HepG2 (cell line): ENCODE results near the gene NGLY1. TPM values are rescaled to one million over a fixed set of nuclear protein-coding genes. Genes with fewer than 3 reads are reported as not detected.

ENCODE experiments used
- FOXP1 ChIP-seq, 2 experiments: fragments of 450-650 bp in 1 of 2; IDR thresholded peaks; 2 replicates each; pipeline ENCODE4 v1.6.1; 2017 to 2018; ENCODE audit warnings: antibody characterized with exemption in 1 of 2
- GRHL1 ChIP-seq: sonication (generic); formaldehyde crosslinking; conservative IDR thresholded peaks from 2 replicates; pipeline ENCODE4 v1.8.0; 2022; ENCODE audit warnings: missing genetic modification reagents
- MAF1 ChIP-seq: sonication (generic); formaldehyde crosslinking; IDR thresholded peaks from 2 replicates; pipeline ENCODE4 v1.5.0; 2020; ENCODE audit warnings: missing genetic modification reagents, borderline replicate concordance
- MTA1 ChIP-seq: sonication (generic); formaldehyde crosslinking; IDR thresholded peaks from 2 replicates; pipeline ENCODE4 v1.4.0; 2020; ENCODE audit warnings: missing genetic modification reagents, mild to moderate bottlenecking, borderline replicate concordance
- MYC ChIP-seq: sonication (generic); formaldehyde crosslinking; IDR thresholded peaks from 2 replicates; pipeline ENCODE4 v1.9.0; 2021; ENCODE audit warnings: missing genetic modification reagents, borderline replicate concordance
- NFKBIZ ChIP-seq: IDR thresholded peaks from 2 replicates; pipeline ENCODE4 v1.6.1; 2018; ENCODE audit warnings: missing genetic modification reagents, missing compliant biosample characterization
- NPAS2 ChIP-seq: sonication (generic); formaldehyde crosslinking; IDR thresholded peaks from 2 replicates; pipeline ENCODE4 v1.8.0; 2022; ENCODE audit warnings: mild to moderate bottlenecking, missing genetic modification reagents, borderline replicate concordance
- POGZ ChIP-seq: sonication (generic); formaldehyde crosslinking; IDR thresholded peaks from 2 replicates; pipeline ENCODE4 v1.4.0; 2020; ENCODE audit warnings: mild to moderate bottlenecking, missing genetic modification reagents
- XBP1 ChIP-seq: sonication (generic); formaldehyde crosslinking; IDR thresholded peaks from 2 replicates; pipeline ENCODE4 v1.5.0; 2020; ENCODE audit warnings: missing genetic modification reagents
- ZFYVE20 ChIP-seq: sonication (generic); formaldehyde crosslinking; IDR thresholded peaks from 2 replicates; pipeline ENCODE4 v1.8.0; 2023; ENCODE audit warnings: low read depth, mild to moderate bottlenecking, moderate library complexity, missing genetic modification reagents, borderline replicate concordance
- ZNF598 ChIP-seq: sonication (generic); formaldehyde crosslinking; IDR thresholded peaks from 2 replicates; pipeline ENCODE4 v1.5.1; 2020; ENCODE audit warnings: mild to moderate bottlenecking, missing genetic modification reagents, borderline replicate concordance
- ZNF816 ChIP-seq: sonication (generic); formaldehyde crosslinking; IDR thresholded peaks from 2 replicates; pipeline ENCODE4 v1.8.0; 2022; ENCODE audit warnings: missing genetic modification reagents, mild to moderate bottlenecking, borderline replicate concordance
- ZXDC ChIP-seq: sonication (generic); formaldehyde crosslinking; IDR thresholded peaks from 2 replicates; pipeline ENCODE4 v1.5.0; 2020; ENCODE audit warnings: mild to moderate bottlenecking, missing genetic modification reagents
- polyA plus RNA-seq, 8 experiments: library from polyadenylated mRNA; depleted of rRNA in 3 of 8; stranded (reverse) in 7 of 8; unstranded in 1 of 8; fragments of >200 nt; fragmentation: Illumina TruSeq in 4 of 8; extraction: Trizol in 4 of 8; gene quantifications; 2 replicates each; pipeline versions ENCODE4 v1.2.1 to v1.2.3, GENCODE V29; 2011 to 2016; ENCODE audit warnings: low read depth in 4 of 8, missing spikeins in 1 of 8, mixed read lengths in 1 of 8; ENCODE audit not compliant: insufficient read depth in 1 of 8
- total RNA-seq, 5 experiments: library from RNA; depleted of rRNA; stranded (reverse); fragments of >200 nt; fragmentation: Illumina TruSeq; extraction: Trizol; gene quantifications; 2 replicates each; pipeline ENCODE4 v1.2.3, GENCODE V29; 2016; ENCODE audit warnings: low read depth in 1 of 5
- TF ChIP-seq, protein P1 (sequence below): sonication (generic); formaldehyde crosslinking; IDR thresholded peaks from 2 replicates; pipeline ENCODE4 v1.4.0; 2020; ENCODE audit warnings: mild to moderate bottlenecking, missing genetic modification reagents
- TF ChIP-seq, protein P2 (sequence below): sonication (generic); formaldehyde crosslinking; IDR thresholded peaks from 2 replicates; pipeline ENCODE4 v1.9.0; 2022; ENCODE audit warnings: low read depth, missing genetic modification reagents
- TF ChIP-seq, protein P3 (sequence below): sonication (generic); formaldehyde crosslinking; IDR thresholded peaks from 2 replicates; pipeline ENCODE4 v1.8.0; 2022; ENCODE audit warnings: mild to moderate bottlenecking, missing genetic modification reagents, moderate library complexity

NGLY1 gene
- total and polyA plus RNA-seq, 2 of the 13 experiments (the other 11 are each of a cell fraction or from before 2014, with no cell fraction given) = 28.2 to 44.5 TPM

DNA sequence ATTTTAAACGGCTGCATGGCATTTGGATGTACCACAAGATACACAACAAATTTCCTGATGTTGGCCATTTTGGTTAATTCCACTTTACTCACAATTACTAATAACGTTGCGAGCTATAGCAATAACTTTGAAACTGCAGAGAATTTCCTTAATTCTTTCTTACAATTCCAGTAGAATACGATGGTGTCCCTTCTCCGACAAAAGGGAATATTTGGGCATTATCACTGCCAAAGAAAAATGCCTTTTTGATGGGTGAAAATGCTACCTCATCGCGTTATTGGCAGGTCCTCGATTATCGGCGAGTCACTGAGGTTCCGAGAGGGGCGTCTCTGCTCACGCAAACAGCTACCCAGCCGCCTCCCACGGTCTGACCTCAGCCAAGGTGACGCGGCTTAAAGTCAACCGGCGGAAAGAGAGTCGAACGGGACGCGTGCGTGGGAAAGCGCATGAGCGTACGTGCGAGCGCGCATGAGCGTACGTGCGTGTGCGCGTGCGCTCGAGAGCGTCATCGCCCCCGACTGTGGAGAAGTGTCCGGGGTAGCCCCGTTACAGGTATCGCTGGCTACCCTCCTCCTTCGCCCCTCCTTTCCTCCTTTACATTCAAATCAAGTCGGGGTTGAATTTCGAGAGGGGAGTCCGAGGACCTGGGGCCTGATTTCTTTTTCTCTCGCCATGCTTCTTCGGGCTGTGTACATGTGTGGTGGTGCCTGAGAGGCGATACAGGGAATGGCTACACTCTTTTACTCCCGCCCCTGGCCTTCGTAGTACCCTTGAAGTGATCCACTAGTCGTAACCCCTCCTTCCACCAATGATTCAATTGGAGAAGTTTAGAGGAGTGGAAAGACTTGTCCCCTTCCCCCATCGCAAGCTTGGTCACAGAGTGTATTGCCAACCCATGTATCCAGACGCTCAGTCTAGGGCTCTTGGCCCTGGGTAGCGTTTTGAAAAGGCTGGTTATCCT lies 6.6 kb upstream of the NGLY1 start, which contains the start of gene OXSM (continued):
- no peak for TF ChIP-seq GRHL1
- peak; percentile 98 for TF ChIP-seq POGZ
- peak; percentile 94 for TF ChIP-seq MYC
- TF ChIP-seq, protein P1, sequence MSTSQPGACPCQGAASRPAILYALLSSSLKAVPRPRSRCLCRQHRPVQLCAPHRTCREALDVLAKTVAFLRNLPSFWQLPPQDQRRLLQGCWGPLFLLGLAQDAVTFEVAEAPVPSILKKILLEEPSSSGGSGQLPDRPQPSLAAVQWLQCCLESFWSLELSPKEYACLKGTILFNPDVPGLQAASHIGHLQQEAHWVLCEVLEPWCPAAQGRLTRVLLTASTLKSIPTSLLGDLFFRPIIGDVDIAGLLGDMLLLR (CRISPR knock-in tag) = peak; percentile 81
- TF ChIP-seq NFKBIZ = peak; percentile 74
- TF ChIP-seq ZNF816 = peak; percentile 86; the same call in 1 of the 2 replicates
- no peak for TF ChIP-seq NPAS2 (CRISPR knock-in tag)
- TF ChIP-seq, protein P2, sequence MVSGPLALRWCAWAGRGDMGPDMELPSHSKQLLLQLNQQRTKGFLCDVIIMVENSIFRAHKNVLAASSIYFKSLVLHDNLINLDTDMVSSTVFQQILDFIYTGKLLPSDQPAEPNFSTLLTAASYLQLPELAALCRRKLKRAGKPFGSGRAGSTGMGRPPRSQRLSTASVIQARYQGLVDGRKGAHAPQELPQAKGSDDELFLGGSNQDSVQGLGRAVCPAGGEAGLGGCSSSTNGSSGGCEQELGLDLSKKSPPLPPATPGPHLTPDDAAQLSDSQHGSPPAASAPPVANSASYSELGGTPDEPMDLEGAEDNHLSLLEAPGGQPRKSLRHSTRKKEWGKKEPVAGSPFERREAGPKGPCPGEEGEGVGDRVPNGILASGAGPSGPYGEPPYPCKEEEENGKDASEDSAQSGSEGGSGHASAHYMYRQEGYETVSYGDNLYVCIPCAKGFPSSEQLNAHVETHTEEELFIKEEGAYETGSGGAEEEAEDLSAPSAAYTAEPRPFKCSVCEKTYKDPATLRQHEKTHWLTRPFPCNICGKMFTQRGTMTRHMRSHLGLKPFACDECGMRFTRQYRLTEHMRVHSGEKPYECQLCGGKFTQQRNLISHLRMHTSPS (CRISPR knock-in tag) = peak; percentile 27; the same call in 1 of the 2 replicates
- peak; percentile 42; the same call in 1 of the 2 replicates for TF ChIP-seq ZNF598 (CRISPR knock-in tag)
- peak; percentile 96 for TF ChIP-seq ZXDC
- TF ChIP-seq, protein P3, sequence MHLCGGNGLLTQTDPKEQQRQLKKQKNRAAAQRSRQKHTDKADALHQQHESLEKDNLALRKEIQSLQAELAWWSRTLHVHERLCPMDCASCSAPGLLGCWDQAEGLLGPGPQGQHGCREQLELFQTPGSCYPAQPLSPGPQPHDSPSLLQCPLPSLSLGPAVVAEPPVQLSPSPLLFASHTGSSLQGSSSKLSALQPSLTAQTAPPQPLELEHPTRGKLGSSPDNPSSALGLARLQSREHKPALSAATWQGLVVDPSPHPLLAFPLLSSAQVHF (CRISPR knock-in tag) = peak; percentile 84
- TF ChIP-seq FOXP1 (IDR thresholded peaks at IDR 0.05) = no peak
- 0 out of 2 replicates have a peak, but pooled peaks have one; percentile 6 for TF ChIP-seq FOXP1 (CRISPR knock-in tag; IDR thresholded peaks at IDR 0.05)
- no peak for TF ChIP-seq ZFYVE20 (CRISPR knock-in tag)
- TF ChIP-seq MTA1 = peak; percentile 90; the same call in 1 of the 2 replicates
- TF ChIP-seq XBP1 (CRISPR knock-in tag) = 0 out of 2 replicates have a peak, but pooled peaks have one; percentile 27
- no peak for TF ChIP-seq MAF1 (CRISPR knock-in tag)
